ENCODE data around the gene GTF3C2.
"Not testable (repeated sequence)": the region's sequence is repeated elsewhere in the genome, so short reads cannot be mapped to it uniquely, and the experiment has no call there.

GTF3C2 gene

GRCh38 chr2:27304488-27305240, 51.9 kb downstream of the GTF3C2 start:
- TF ChIP-seq, protein P1, sequence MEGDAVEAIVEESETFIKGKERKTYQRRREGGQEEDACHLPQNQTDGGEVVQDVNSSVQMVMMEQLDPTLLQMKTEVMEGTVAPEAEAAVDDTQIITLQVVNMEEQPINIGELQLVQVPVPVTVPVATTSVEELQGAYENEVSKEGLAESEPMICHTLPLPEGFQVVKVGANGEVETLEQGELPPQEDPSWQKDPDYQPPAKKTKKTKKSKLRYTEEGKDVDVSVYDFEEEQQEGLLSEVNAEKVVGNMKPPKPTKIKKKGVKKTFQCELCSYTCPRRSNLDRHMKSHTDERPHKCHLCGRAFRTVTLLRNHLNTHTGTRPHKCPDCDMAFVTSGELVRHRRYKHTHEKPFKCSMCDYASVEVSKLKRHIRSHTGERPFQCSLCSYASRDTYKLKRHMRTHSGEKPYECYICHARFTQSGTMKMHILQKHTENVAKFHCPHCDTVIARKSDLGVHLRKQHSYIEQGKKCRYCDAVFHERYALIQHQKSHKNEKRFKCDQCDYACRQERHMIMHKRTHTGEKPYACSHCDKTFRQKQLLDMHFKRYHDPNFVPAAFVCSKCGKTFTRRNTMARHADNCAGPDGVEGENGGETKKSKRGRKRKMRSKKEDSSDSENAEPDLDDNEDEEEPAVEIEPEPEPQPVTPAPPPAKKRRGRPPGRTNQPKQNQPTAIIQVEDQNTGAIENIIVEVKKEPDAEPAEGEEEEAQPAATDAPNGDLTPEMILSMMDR (IDR thresholded peaks at IDR 0.05; ENCODE audit: borderline replicate concordance, insufficient read depth, low read depth, low read length), result no peak
- no peak overlapping the region for H3K4me3 ChIP-seq (ENCODE audit: low read depth, low read length)

GRCh38 chr2:27303093-27304025, 53.2 kb downstream of the GTF3C2 start:
- TF ChIP-seq, protein P1 (IDR thresholded peaks at IDR 0.05; ENCODE audit: borderline replicate concordance, insufficient read depth, low read depth, low read length), result peak; percentile 72; the same call in 1 of the 2 replicates
- peak overlapping the region; percentile 30 for H3K4me3 ChIP-seq (ENCODE audit: low read depth, low read length)

DNA sequence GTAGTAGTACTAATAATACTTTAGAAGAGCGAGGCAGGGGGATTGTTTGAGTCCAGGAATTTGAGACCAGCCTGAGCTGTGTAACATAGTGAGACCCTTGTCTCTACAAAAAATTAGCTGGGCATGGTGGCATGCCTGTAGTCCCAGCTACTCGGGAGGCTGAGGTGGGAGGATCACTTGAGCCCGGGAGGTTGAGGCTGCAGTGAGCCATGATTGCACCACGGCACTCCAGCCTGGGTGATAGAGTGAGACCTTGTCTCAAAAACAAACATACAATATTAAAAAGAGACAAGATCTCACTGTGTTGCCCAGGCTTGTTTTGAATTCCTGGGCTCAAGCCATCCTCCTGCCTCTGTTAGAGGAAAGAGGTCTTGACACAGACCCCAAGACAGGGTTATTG, 56.0 kb downstream of the GTF3C2 start:
- not testable (repeated sequence) for H3K4me3 ChIP-seq (ENCODE audit: low read depth, low read length)

DNA sequence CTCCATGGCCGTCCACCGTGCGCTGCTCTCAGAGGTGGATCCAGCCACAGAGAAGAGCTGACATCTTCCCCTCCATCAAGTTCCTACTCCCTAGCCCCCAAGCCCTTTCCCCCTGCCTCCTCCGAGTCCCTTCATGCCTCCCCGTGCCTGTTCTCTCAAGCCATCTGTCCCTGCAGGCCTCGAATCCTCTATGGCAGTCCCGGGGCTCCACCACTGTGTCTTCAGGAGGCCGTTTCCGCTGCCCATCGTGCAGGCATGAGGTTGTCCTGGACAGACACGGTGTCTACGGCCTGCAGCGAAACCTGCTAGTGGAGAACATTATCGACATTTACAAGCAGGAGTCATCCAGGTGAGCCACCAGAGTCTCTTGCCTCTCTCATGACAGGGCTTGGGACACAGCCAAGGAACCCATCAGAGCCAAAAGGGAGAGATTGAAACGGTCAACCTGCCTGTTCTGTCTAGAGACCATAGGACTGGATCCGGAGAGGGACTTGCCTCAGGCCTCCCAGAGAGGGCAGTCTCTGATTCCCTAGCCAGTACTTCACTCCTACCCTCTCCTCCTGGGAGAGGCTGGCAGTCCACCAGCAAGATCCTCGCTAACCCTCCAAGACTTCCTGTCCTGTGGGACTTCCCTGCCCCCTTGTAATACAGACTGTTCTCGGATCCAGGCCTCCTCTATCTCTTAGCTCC, 58.0 kb downstream of the GTF3C2 start:
- no peak overlapping the region for H3K4me3 ChIP-seq (ENCODE audit: low read depth, low read length)
- TF ChIP-seq, protein P1 (IDR thresholded peaks at IDR 0.05; ENCODE audit: borderline replicate concordance, insufficient read depth, low read depth, low read length), result no peak

GRCh38 chr2:27297195-27297594, 59.4 kb downstream of the GTF3C2 start:
- TF ChIP-seq, protein P1 (IDR thresholded peaks at IDR 0.05; ENCODE audit: borderline replicate concordance, insufficient read depth, low read depth, low read length), result no peak
- H3K4me3 ChIP-seq (ENCODE audit: low read depth, low read length), result no peak overlapping the region

- TF ChIP-seq, protein P1 (IDR thresholded peaks at IDR 0.05; ENCODE audit: borderline replicate concordance, insufficient read depth, low read depth, low read length), result no peak
- no peak overlapping the region for H3K4me3 ChIP-seq (ENCODE audit: low read depth, low read length)
These were observed 60.1 kb downstream of the GTF3C2 start for GRCh38 chr2:27296481-27296880.

GRCh38 chr2:27294928-27295327, 61.6 kb downstream of the GTF3C2 start:
- H3K4me3 ChIP-seq (ENCODE audit: low read depth, low read length), result no peak overlapping the region
- TF ChIP-seq, protein P1 (IDR thresholded peaks at IDR 0.05; ENCODE audit: borderline replicate concordance, insufficient read depth, low read depth, low read length), result no peak

All from GM12875 (cell line).